Stimulated activated CD8-positive, alpha-beta memory T cell treated with anti-CD3 and anti-CD28 coated beads, Interleukin-12 subunit alpha, Interleukin-12 subunit beta, amount 100 ng/mL, for 24 hours (primary cell): Measurements from ENCODE around the gene TRAF2.
A peak's percentile ranks its signal among the peaks of the same experiment; 100 is the strongest.

ENCODE experiments used
- DNase-seq: peaks from one replicate; pipeline ENCODE4 v3.0.0-alpha.2; 2020; ENCODE audit errors: extremely low read depth

TRAF2 gene

GRCh38 chr9:136937186-136938001 lies 51.1 kb downstream of the TRAF2 start:
- DNase-seq, result no peak

GRCh38 chr9:136939431-136939995 lies 53.2 kb downstream of the TRAF2 start:
- no peak for DNase-seq

GRCh38 chr9:136939996-136940525 lies 53.7 kb downstream of the TRAF2 start:
- no peak for DNase-seq

- DNase-seq, result no peak
Observed at GRCh38 chr9:136940526-136941230, 54.4 kb downstream of the TRAF2 start.

DNA sequence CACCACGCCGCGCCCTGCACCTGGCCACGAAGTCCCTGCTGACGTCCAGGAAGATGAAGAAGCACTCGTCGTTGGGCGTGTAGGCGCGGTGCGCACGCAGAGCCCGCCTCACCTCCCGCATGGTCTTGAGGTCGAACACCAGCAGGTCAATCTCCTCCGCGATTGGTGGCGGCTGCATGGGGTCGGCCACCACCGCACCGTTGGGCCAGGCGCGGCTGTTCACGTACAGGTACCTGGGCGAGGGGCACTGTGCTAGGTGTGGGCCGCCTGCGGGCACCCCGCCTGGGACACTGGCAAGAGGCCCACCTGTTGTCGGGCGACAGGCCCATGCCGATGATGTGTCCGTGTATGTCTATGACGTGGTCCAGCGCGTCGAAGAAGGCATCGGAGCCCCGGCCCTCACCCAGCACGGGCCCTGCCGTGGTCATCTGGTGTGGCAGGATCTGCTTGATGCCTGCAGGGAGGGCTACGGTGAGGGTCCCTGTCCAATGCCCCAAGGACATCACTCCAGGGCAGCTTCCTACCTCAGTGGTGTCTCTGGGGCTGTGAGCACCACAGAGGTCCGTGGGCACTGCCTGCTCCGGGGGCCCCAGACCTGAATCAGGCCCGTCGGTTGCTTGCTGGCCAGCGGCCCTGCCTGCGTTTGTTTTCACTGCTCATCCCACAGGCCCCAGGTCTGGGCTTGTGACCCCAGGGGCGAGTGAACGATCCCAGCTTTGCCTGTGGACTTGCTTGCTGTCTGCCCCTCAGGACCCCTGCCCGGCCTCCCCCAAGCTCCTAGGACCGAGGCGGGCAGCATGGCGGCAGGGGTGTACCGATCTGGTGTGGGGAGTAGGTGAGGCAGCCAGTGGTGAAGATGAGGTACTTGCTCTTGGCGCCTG lies 55.2 kb downstream of the TRAF2 start:
- DNase-seq, result no peak

DNA sequence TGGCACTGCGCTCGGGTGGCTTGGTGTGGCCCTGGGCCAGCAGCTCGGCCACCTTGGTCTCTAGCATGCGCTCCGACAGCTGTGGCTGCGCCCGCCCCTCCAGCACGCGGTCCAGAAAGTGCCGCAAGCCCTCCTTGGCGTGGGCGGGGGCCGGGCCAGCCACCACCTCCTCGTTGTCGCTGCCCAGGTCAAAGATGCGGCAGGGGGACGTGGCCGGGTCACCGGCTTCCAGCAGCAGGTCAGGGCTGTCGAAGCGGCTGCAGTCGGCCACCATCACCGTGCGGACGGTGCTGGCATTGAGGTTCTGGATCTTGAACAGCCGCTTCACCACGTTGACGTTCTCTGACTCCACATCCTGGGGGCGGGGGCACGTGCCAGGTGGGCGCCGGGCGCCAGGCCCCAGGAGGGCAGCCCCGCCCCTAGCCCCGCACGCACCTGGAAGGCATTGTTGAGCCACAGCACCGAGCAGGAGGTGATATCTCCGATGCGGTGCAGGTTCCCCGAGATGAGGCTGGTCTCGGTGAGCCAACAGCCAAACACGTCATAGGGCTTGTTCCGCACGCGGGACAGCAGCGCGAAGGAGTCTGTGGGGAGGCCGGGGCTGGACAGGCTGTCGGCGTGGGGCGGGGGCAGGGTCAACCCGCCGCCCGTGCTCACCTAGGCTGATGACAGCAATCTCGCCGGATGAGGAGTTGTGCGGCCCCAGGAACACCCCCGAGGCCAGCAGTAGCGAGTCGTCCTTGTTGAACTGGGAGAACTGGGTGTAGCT lies 56.0 kb downstream of the TRAF2 start:
- no peak for DNase-seq

- DNase-seq, result no peak
Observed at GRCh38 chr9:136942881-136943230, 56.5 kb downstream of the TRAF2 start.

DNA sequence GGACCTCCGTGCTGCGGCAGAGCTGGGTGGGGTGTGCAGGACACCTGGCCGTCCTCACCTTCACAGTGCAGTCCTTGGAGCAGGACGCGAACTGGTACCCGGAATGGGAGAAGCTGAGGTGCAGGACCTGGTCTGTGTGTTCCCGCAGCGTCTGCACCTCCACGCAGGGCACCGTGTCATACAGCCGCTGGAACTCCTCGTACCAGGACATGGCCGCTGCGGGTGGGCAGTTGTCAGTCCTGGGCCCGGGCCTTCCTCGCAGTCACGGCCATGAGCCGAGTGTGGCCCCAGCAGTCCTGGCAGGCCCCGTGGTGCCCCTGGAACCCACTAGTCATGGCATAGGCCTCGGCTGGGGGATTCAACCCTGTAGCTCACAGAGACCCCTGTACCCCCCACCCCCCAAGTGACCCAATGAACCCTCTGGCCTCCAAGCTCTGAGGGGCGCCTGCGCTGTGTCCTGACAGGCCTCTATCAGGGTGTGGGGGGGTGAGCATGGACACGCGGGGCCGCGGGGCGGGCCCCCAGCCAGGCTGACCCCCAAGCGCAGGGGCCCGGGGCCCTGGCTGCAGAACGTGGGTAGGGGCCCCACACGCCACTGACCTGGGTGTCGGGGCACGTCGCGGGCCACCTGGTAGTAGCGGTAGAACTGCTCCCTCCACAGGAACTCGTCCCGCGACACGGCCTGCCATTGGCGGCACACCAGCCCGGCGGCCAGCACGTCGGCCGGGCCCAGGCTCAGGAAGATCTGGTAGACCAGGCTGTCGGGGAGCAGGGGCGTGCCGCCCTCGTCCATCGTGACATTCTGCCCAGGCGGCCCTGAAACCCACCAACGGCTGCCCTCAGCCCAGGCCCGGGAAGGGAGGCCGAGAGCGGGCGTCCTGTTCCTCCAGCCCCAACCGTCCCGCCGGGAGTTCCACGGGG lies 57.2 kb downstream of the TRAF2 start:
- DNase-seq, result no peak

GRCh38 chr9:136944212-136944518 lies 57.8 kb downstream of the TRAF2 start:
- DNase-seq, result no peak

GRCh38 chr9:136944519-136945332 lies 58.4 kb downstream of the TRAF2 start, which contains the start of the genes C8G and FBXW5:
C8G (plus strand) TSS chr9:136945243; CDS start chr9:136945321, 78 bp downstream.
FBXW5 (minus strand) TSS chr9:136944738; CDS start chr9:136944083, 655 bp downstream.
- DNase-seq, result peak; percentile 84

- DNase-seq, result no peak
Observed at GRCh38 chr9:136945333-136946227, 59.3 kb downstream of the TRAF2 start.

DNA sequence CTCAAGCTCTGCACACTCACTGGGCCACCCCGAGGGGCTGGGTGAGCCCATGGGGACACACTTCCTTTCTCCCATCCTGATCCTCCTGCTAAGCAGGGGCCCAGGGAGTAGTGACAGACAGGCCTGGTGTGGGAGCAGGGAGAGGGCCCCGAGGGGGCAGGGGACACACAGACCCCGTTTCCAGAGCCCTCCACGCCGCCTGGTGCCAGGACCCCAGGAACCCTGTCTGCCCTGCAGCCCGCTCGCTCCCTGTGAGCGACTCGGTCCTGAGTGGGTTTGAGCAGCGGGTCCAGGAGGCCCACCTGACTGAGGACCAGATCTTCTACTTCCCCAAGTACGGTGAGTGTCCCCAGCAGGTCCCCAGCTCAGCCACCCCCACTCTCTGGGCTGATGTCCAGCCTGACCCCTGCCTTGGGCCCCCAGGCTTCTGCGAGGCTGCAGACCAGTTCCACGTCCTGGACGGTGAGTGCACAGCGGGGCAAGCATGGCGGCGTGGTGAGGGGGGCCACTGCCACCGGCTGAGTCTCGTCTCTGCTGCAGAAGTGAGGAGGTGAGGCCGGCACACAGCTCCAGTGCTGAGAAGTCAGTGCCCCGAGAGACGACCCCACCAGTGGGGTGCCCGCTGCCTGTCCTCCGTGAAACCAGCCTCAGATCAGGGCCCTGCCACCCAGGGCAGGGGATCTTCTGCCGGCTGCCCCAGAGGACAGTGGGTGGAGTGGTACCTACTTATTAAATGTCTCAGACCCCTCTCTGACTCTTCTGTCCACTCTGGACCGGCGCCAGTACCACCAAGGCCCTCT lies 60.1 kb downstream of the TRAF2 start:
- no peak for DNase-seq

DNA sequence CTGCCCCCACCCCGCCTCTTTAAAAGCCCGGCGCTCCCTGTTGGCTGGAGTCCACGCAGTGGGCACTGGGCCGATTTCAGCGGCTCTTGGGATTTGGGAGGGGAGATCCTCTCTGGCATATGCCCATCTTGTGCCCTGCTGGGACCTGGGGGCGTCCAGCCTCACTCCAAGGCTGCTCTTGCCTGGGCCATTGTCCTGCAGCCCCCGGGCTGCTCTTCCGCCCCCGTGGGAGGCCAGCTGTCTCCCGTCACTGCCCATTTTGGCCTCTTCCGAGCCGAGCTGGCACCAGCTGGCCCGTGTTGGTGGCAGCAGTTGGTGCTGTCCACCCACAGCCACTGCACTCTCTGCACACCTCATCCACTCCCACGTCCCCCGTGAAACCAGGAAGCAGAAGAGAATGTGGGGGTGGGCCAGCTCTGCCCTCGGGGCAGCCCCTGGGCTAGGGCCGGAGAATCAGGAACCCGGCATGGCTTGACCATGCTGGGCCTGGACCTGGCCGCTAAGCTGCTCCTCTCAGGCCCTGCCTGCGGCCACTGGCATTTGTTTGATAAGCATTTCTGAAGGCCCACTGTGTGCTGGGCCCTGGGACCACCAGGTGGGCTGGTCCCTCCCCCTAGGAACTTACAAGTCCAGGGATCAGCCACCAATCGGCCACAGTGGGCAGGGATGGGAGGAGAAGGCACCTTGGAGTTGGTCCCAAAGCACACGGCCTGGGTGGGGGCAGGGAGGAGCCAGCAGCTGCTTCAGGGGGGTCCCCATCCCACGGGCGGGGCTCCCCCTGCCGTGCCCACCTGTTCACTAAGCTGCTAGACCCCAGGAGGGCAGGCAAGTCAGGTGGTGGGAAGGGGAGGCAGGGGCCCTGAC lies 60.9 kb downstream of the TRAF2 start:
- DNase-seq, result no peak

- no peak for DNase-seq
Observed at GRCh38 chr9:136947955-136948510, 61.7 kb downstream of the TRAF2 start.

GRCh38 chr9:136949239-136949816 lies 63.0 kb downstream of the TRAF2 start:
- DNase-seq, result no peak
